Endothelial cell of umbilical vein (primary cell): ENCODE results near the gene YY1.

Source experiments
- EZH2 ChIP-seq: IDR thresholded peaks from 2 replicates; pipeline ENCODE4 v1.6.1; 2012; ENCODE audit warnings: borderline replicate concordance, low read depth, mild to moderate bottlenecking, moderate library complexity, low read length, inconsistent platforms; ENCODE audit not compliant: severe bottlenecking
- GATA2 ChIP-seq: IDR thresholded peaks from 2 replicates; pipeline ENCODE4 v1.7.0; 2011; ENCODE audit warnings: low read depth, mild to moderate bottlenecking, moderate library complexity, mixed read lengths, low read length; ENCODE audit not compliant: insufficient read length, insufficient read depth
- JUN ChIP-seq: IDR thresholded peaks from 2 replicates; pipeline ENCODE4 v1.6.1; 2011; ENCODE audit warnings: borderline replicate concordance, low read depth; ENCODE audit not compliant: insufficient read length, insufficient read depth
- MYC ChIP-seq: IDR thresholded peaks from one replicate; pipeline ENCODE4 v1.6.1; 2011; ENCODE audit warnings: mild to moderate bottlenecking, low read depth, low read length
- POLR2A ChIP-seq: IDR thresholded peaks from 2 replicates; pipeline ENCODE4 v1.6.1; 2012; ENCODE audit warnings: low read depth, mild to moderate bottlenecking, control low read depth, low read length
- POLR2AphosphoS5 ChIP-seq: IDR thresholded peaks from 2 replicates; pipeline ENCODE4 v1.6.1; 2012; ENCODE audit warnings: low read depth, mild to moderate bottlenecking, control low read depth, low read length, moderate library complexity; ENCODE audit not compliant: insufficient read depth
- TF ChIP-seq, protein P1 (sequence below), 2 donors: IDR thresholded peaks; 1 replicate in 1 of 2; 2 replicates in 1 of 2; pipeline ENCODE4 v1.5.1; 2011; ENCODE audit warnings: low read length in 2 of 2, mild to moderate bottlenecking in 2 of 2, moderate library complexity in 2 of 2, control low read depth in 1 of 2, inconsistent platforms in 1 of 2, low read depth in 1 of 2; ENCODE audit not compliant: insufficient read depth in 1 of 2; ENCODE audit errors: extremely low read depth in 1 of 2
- TF ChIP-seq, protein P2 (sequence below): IDR thresholded peaks from 2 replicates; pipeline ENCODE4 v1.6.1; 2011; ENCODE audit not compliant: insufficient read depth, insufficient read length

GRCh38 chr14:100306998-100307765 lies 68.2 kb downstream of the YY1 start:
- TF ChIP-seq, protein P1, sequence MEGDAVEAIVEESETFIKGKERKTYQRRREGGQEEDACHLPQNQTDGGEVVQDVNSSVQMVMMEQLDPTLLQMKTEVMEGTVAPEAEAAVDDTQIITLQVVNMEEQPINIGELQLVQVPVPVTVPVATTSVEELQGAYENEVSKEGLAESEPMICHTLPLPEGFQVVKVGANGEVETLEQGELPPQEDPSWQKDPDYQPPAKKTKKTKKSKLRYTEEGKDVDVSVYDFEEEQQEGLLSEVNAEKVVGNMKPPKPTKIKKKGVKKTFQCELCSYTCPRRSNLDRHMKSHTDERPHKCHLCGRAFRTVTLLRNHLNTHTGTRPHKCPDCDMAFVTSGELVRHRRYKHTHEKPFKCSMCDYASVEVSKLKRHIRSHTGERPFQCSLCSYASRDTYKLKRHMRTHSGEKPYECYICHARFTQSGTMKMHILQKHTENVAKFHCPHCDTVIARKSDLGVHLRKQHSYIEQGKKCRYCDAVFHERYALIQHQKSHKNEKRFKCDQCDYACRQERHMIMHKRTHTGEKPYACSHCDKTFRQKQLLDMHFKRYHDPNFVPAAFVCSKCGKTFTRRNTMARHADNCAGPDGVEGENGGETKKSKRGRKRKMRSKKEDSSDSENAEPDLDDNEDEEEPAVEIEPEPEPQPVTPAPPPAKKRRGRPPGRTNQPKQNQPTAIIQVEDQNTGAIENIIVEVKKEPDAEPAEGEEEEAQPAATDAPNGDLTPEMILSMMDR (IDR thresholded peaks at IDR 0.05; ENCODE audit: extremely low read depth in 1 of 2, insufficient read depth in 1 of 2, low read depth in 1 of 2, low read length in 2 of 2), result no peak
- TF ChIP-seq, protein P2, sequence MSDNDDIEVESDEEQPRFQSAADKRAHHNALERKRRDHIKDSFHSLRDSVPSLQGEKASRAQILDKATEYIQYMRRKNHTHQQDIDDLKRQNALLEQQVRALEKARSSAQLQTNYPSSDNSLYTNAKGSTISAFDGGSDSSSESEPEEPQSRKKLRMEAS, result no peak
- TF ChIP-seq POLR2A, result no peak
- no peak for TF ChIP-seq GATA2
- no peak for TF ChIP-seq POLR2AphosphoS5
- no peak for TF ChIP-seq EZH2
- no peak for TF ChIP-seq JUN
- no peak for TF ChIP-seq MYC
